ENCODE results near the gene LDB2.

DNA sequence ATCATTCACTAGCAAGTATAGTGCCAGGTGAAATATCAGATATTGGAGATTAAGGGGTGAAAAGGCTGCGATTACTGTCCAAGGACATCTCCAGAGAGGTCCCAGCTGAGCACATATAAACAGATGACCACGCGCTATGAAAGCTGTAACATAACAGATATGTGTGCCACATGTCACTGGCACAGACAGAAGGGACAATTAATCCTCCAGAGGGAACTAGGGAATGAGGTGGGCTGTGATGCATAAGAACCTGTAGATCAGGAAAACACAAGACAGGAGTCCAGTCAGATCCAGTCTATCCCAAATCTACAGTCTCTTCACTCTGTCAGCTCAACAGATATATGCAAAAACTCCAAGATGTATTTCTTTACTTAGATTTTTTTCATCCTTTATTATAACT lies 157.2 kb downstream of the LDB2 start:
- no peak for TF ChIP-seq POLR2AphosphoS5 (IDR thresholded peaks at IDR 0.05; ENCODE audit: low read depth)
- TF ChIP-seq, protein P1, sequence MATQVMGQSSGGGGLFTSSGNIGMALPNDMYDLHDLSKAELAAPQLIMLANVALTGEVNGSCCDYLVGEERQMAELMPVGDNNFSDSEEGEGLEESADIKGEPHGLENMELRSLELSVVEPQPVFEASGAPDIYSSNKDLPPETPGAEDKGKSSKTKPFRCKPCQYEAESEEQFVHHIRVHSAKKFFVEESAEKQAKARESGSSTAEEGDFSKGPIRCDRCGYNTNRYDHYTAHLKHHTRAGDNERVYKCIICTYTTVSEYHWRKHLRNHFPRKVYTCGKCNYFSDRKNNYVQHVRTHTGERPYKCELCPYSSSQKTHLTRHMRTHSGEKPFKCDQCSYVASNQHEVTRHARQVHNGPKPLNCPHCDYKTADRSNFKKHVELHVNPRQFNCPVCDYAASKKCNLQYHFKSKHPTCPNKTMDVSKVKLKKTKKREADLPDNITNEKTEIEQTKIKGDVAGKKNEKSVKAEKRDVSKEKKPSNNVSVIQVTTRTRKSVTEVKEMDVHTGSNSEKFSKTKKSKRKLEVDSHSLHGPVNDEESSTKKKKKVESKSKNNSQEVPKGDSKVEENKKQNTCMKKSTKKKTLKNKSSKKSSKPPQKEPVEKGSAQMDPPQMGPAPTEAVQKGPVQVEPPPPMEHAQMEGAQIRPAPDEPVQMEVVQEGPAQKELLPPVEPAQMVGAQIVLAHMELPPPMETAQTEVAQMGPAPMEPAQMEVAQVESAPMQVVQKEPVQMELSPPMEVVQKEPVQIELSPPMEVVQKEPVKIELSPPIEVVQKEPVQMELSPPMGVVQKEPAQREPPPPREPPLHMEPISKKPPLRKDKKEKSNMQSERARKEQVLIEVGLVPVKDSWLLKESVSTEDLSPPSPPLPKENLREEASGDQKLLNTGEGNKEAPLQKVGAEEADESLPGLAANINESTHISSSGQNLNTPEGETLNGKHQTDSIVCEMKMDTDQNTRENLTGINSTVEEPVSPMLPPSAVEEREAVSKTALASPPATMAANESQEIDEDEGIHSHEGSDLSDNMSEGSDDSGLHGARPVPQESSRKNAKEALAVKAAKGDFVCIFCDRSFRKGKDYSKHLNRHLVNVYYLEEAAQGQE (IDR thresholded peaks at IDR 0.05; ENCODE audit: unreplicated experiment), result no peak
- TF ChIP-seq, protein P2, sequence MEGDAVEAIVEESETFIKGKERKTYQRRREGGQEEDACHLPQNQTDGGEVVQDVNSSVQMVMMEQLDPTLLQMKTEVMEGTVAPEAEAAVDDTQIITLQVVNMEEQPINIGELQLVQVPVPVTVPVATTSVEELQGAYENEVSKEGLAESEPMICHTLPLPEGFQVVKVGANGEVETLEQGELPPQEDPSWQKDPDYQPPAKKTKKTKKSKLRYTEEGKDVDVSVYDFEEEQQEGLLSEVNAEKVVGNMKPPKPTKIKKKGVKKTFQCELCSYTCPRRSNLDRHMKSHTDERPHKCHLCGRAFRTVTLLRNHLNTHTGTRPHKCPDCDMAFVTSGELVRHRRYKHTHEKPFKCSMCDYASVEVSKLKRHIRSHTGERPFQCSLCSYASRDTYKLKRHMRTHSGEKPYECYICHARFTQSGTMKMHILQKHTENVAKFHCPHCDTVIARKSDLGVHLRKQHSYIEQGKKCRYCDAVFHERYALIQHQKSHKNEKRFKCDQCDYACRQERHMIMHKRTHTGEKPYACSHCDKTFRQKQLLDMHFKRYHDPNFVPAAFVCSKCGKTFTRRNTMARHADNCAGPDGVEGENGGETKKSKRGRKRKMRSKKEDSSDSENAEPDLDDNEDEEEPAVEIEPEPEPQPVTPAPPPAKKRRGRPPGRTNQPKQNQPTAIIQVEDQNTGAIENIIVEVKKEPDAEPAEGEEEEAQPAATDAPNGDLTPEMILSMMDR (conservative IDR thresholded peaks at IDR 0.05; ENCODE audit: low read depth in 2 of 2), result no peak
